Astrocyte (in vitro differentiated cells and primary cell): Measurements from ENCODE around the gene TRAK1. TPM values are rescaled to one million over a fixed set of nuclear protein-coding genes. Genes with fewer than 3 reads are reported as not detected.

Experiments used
- DNase-seq: peaks from one replicate; pipeline ENCODE4 v3.0.0-alpha.2; 2010; ENCODE audit warnings: low read depth
- FAIRE-seq: peaks from 2 replicates; lab custom pipeline; 2011; peaks lifted over from hg19 to GRCh38; lab: Jason Lieb, UNC
- H2AFZ ChIP-seq: 2 replicates; pipeline ENCODE4 v1.6.0; 2012; ENCODE audit warnings: low read depth, low read length, inconsistent platforms
- H3K27ac ChIP-seq: 2 replicates; pipeline ENCODE4 v1.5.1; 2011; ENCODE audit warnings: low read depth, low read length, inconsistent platforms
- H3K27me3 ChIP-seq: 2 replicates; pipeline ENCODE4 v1.6.0; 2011; ENCODE audit warnings: low read length, inconsistent platforms; ENCODE audit not compliant: insufficient read depth
- H3K36me3 ChIP-seq: 2 replicates; pipeline ENCODE4 v1.5.1; 2011; ENCODE audit warnings: low read length, inconsistent platforms; ENCODE audit not compliant: insufficient read depth
- H3K4me1 ChIP-seq: 2 replicates; pipeline ENCODE4 v1.5.1; 2011; ENCODE audit warnings: low read length, inconsistent platforms; ENCODE audit not compliant: insufficient read depth
- H3K4me2 ChIP-seq: 2 replicates; pipeline ENCODE4 v1.6.0; 2012; ENCODE audit warnings: low read length, inconsistent platforms
- H3K4me3 ChIP-seq: 2 replicates; pipeline ENCODE4 v1.5.1; 2011; ENCODE audit warnings: low read depth, mild to moderate bottlenecking, low read length, inconsistent platforms; ENCODE audit not compliant: insufficient read depth
- H3K79me2 ChIP-seq: 2 replicates; pipeline ENCODE4 v1.6.0; 2012; ENCODE audit warnings: mild to moderate bottlenecking, low read length, inconsistent platforms; ENCODE audit not compliant: insufficient read depth
- H3K9ac ChIP-seq: 2 replicates; pipeline ENCODE4 v1.6.0; 2012; ENCODE audit warnings: mild to moderate bottlenecking, low read length, inconsistent platforms
- H3K9me3 ChIP-seq: 2 replicates; pipeline ENCODE4 v1.5.1; 2012; ENCODE audit warnings: low read depth, mild to moderate bottlenecking, low read length, inconsistent platforms; ENCODE audit not compliant: insufficient read depth
- H4K20me1 ChIP-seq: 2 replicates; pipeline ENCODE4 v1.6.0; 2012; ENCODE audit warnings: low read length, inconsistent platforms; ENCODE audit not compliant: insufficient read depth
- H3K27ac Mint-ChIP-seq: one replicate; pipeline ENCODE4 v1.8.0; 2021; ENCODE audit warnings: mild to moderate bottlenecking, mixed read lengths; ENCODE audit not compliant: unreplicated experiment
- H3K27me3 Mint-ChIP-seq: one replicate; pipeline ENCODE4 v1.8.0; 2021; ENCODE audit warnings: low read depth, mixed read lengths; ENCODE audit not compliant: unreplicated experiment
- H3K36me3 Mint-ChIP-seq: one replicate; pipeline ENCODE4 v1.8.0; 2021; ENCODE audit warnings: low read depth, mixed read lengths; ENCODE audit not compliant: unreplicated experiment
- H3K4me1 Mint-ChIP-seq: one replicate; pipeline ENCODE4 v1.8.0; 2021; ENCODE audit warnings: low read depth, mixed read lengths; ENCODE audit not compliant: unreplicated experiment
- H3K4me3 Mint-ChIP-seq: one replicate; pipeline ENCODE4 v1.8.0; 2021; ENCODE audit warnings: mild to moderate bottlenecking, moderate library complexity, mixed read lengths; ENCODE audit not compliant: unreplicated experiment
- H3K9me3 Mint-ChIP-seq: one replicate; pipeline ENCODE4 v1.8.0; 2021; ENCODE audit warnings: mild to moderate bottlenecking, mixed read lengths; ENCODE audit not compliant: unreplicated experiment
- EZH2 ChIP-seq: IDR thresholded peaks from 2 replicates; pipeline ENCODE4 v1.6.1; 2012; ENCODE audit warnings: mild to moderate bottlenecking, low read length, inconsistent platforms; ENCODE audit not compliant: insufficient read depth
- total RNA-seq: library from RNA; stranded (reverse); gene quantifications from 2 replicates; pipeline ENCODE4 v1.2.1, GENCODE V29; 2021
- TF ChIP-seq, protein P1 (sequence below): IDR thresholded peaks from 2 replicates; pipeline ENCODE4 v1.5.1; 2011; ENCODE audit warnings: low read depth, mild to moderate bottlenecking, inconsistent platforms, low read length, moderate library complexity; ENCODE audit not compliant: insufficient read depth

Gene TRAK1
- total RNA-seq, 1 donor from 2014 or later = 56.2 TPM

DNA sequence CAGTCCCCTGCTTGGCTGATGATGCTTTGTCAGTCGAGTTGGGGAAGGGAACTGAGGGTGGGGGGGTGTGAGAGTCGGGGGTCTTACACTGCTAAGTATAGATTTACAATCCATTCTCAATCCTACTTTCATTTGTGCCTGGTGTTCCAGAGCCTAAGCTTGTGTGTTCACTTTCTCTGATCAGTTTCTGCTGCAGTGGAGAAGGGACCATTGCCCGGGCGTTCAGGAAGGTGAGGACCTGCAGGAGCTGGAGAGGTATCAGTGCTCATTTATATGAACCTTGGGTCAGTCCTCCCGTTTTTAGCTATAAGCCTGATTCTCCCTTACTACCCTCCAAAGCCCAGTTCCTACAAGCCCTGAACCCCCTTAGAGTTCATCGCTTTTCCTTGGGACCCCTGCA is 41.0 kb upstream of the TRAK1 start:
- Histone ChIP-seq H3K79me2 (peaks cover 72% of the 10 kb centered on the region), H4K20me1 (peaks cover 10% of the 10 kb centered on the region), H2AFZ (no peak overlapping the region), H3K4me1 (peaks cover 26% of the 10 kb centered on the region), H3K4me2 (no peak overlapping the region), H3K9ac (no peak overlapping the region), H3K4me3 (no peak overlapping the region), H3K27ac (no peak overlapping the region), H3K36me3 (no peaks in the 10 kb centered on the region), H3K9me3 (no peaks in the 10 kb centered on the region), H3K27me3 (no peaks in the 10 kb centered on the region)
- DNase-seq (no peak), FAIRE-seq (no peak)
- Mint-ChIP-seq H3K4me1 (peaks cover 27% of the 10 kb centered on the region), H3K4me3 (no peak overlapping the region), H3K27me3 (no peaks in the 10 kb centered on the region), H3K36me3 (peaks cover 1% of the 10 kb centered on the region), H3K9me3 (no peaks in the 10 kb centered on the region), H3K27ac (no peak overlapping the region)
- TF ChIP-seq EZH2 = no peak
- TF ChIP-seq, protein P1, sequence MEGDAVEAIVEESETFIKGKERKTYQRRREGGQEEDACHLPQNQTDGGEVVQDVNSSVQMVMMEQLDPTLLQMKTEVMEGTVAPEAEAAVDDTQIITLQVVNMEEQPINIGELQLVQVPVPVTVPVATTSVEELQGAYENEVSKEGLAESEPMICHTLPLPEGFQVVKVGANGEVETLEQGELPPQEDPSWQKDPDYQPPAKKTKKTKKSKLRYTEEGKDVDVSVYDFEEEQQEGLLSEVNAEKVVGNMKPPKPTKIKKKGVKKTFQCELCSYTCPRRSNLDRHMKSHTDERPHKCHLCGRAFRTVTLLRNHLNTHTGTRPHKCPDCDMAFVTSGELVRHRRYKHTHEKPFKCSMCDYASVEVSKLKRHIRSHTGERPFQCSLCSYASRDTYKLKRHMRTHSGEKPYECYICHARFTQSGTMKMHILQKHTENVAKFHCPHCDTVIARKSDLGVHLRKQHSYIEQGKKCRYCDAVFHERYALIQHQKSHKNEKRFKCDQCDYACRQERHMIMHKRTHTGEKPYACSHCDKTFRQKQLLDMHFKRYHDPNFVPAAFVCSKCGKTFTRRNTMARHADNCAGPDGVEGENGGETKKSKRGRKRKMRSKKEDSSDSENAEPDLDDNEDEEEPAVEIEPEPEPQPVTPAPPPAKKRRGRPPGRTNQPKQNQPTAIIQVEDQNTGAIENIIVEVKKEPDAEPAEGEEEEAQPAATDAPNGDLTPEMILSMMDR = no peak

DNA sequence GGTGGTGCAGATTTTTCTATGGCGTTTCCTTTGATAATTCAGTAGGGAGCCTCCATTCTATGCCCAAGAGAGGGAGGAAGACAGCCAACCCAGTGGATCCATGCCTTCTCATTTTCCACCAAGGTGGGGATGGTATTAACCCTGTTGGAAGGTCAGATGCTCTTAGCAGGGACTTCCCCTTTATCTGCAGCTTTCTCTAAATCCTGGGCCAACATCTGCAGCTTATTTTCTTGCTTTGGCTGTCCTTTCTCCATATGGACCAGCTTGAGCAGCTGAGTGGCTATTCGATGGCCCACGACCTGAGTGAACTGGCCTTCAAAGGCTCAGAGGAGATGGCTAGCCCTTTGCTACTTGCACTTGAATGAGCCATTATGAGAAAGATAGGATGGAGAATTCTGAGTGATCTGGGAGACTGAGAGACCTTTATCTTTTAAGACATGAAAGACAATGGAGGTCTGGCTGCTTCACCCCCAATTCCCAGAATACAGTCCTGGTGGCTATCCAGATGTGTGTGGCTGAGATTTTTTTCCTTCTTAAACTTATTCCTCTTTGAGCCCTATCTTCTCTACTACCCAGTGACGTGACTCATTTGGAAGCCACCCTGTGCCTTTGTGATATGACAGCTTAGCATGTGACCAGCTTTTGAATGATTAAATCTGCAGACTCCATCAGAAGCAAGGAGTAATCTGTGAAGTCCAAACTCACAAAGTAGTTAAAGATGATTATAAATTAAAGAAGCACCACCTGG is 39.6 kb upstream of the TRAK1 start:
- Mint-ChIP-seq H3K4me1 (peaks cover 25% of the 10 kb centered on the region), H3K36me3 (peaks cover 1% of the 10 kb centered on the region), H3K27ac (no peak overlapping the region), H3K9me3 (no peaks in the 10 kb centered on the region), H3K4me3 (no peak overlapping the region), H3K27me3 (no peaks in the 10 kb centered on the region)
- peak overlapping the region; percentile 82 for H3K27ac ChIP-seq
- TF ChIP-seq EZH2 = no peak
- TF ChIP-seq, protein P1 = no peak
- H3K4me1 ChIP-seq = peaks cover 23% of the 10 kb centered on the region
- FAIRE-seq = no peak
- H3K9me3 ChIP-seq = no peaks in the 10 kb centered on the region
- peak overlapping the region; percentile 37 for H3K9ac ChIP-seq
- no peaks in the 10 kb centered on the region for H3K36me3 ChIP-seq
- H3K27me3 ChIP-seq = no peaks in the 10 kb centered on the region
- DNase-seq = peak; percentile 34
- no peak overlapping the region for H3K4me3 ChIP-seq
- peaks cover 6% of the 10 kb centered on the region for H4K20me1 ChIP-seq
- H2AFZ ChIP-seq = no peak overlapping the region
- H3K79me2 ChIP-seq = peaks cover 73% of the 10 kb centered on the region
- no peak overlapping the region for H3K4me2 ChIP-seq

DNA sequence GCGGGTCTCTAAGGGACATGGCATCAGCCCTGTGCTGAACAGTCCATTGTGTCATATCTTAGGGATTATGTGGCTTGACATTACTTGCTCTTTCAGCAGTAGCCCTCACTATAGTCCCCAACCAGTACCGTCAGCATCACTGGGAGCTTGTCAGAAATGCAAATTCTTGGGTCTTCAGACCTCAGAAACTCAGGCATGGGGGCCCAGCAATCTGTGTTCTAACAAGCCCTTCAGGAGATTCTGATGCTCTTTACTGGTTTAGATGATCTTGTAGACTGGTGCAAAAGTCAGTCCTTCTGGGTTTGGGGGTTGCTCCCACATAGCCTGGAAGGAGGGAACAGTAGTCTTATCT is 39.0 kb upstream of the TRAK1 start:
- Histone ChIP-seq H3K9me3 (no peaks in the 10 kb centered on the region), H3K4me2 (peak overlapping the region; percentile 68), H3K79me2 (peaks cover 78% of the 10 kb centered on the region), H3K27ac (peak overlapping the region; percentile 82), H4K20me1 (peaks cover 9% of the 10 kb centered on the region), H2AFZ (no peak overlapping the region), H3K4me3 (no peak overlapping the region), H3K27me3 (no peaks in the 10 kb centered on the region), H3K4me1 (peaks cover 23% of the 10 kb centered on the region), H3K9ac (peak overlapping the region; percentile 37), H3K36me3 (no peaks in the 10 kb centered on the region)
- Mint-ChIP-seq H3K27me3 (no peaks in the 10 kb centered on the region), H3K27ac (no peak overlapping the region), H3K9me3 (no peaks in the 10 kb centered on the region), H3K4me1 (peaks cover 25% of the 10 kb centered on the region), H3K36me3 (peaks cover 3% of the 10 kb centered on the region), H3K4me3 (no peak overlapping the region)
- DNase-seq = no peak
- no peak for FAIRE-seq
- TF ChIP-seq EZH2 = no peak
- TF ChIP-seq, protein P1 = no peak
